ENCODE data around the gene CBX7. TPM values are rescaled to one million over a fixed set of nuclear protein-coding genes. Genes with fewer than 3 reads are reported as not detected.

The CBX7 gene
- total and polyA plus RNA-seq, 2 of the 8 experiments (the other 6 are each of a cell fraction or from before 2014, with no cell fraction given): 6.9 to 8.7 TPM

GRCh38 chr22:39194098-39194497 lies 41.6 kb upstream of the CBX7 start (continued):
- no peak for TF ChIP-seq CHD7 (IDR thresholded peaks at IDR 0.05; ENCODE audit: insufficient replicate concordance, low read length)
- no peak for TF ChIP-seq SIN3A (conservative IDR thresholded peaks at IDR 0.05 in 1 of 2, IDR thresholded peaks at IDR 0.05 in 1 of 2; ENCODE audit: low read depth in 1 of 2, low read length in 2 of 2)
- no peak for TF ChIP-seq TAF1 (IDR thresholded peaks at IDR 0.05; ENCODE audit: low read depth, low read length)
- no peak for TF ChIP-seq CTCF (IDR thresholded peaks at IDR 0.05; ENCODE audit: control extremely low read depth in 1 of 3, insufficient read depth in 1 of 3, low read depth in 1 of 3, low read length in 3 of 3)
- no peak for TF ChIP-seq TAF7 (optimal IDR thresholded peaks at IDR 0.05; ENCODE audit: borderline replicate concordance, low read depth, low read length)
- TF ChIP-seq MAX (IDR thresholded peaks at IDR 0.05): no peak
- no peak for TF ChIP-seq CEBPB (IDR thresholded peaks at IDR 0.05; ENCODE audit: low read depth, low read length)
- no peak for TF ChIP-seq GTF2F1 (IDR thresholded peaks at IDR 0.05; ENCODE audit: borderline replicate concordance, low read depth, low read length)
- no peak for TF ChIP-seq SIRT6 (IDR thresholded peaks at IDR 0.05; ENCODE audit: low read length)
